HG02938 (cell line): Measurements from ENCODE around the gene PRKN.

Source experiments
- ATAC-seq: cut with Tn5 transposase; IDR thresholded peaks from one replicate; pipeline ENCODE4 v1.9.1; 2021; ENCODE audit warnings: mild to moderate bottlenecking, moderate library complexity; ENCODE audit not compliant: unreplicated experiment

Gene PRKN

GRCh38 chr6:161750686-161751085, 976.9 kb downstream of the PRKN start:
- ATAC-seq, result no peak

DNA sequence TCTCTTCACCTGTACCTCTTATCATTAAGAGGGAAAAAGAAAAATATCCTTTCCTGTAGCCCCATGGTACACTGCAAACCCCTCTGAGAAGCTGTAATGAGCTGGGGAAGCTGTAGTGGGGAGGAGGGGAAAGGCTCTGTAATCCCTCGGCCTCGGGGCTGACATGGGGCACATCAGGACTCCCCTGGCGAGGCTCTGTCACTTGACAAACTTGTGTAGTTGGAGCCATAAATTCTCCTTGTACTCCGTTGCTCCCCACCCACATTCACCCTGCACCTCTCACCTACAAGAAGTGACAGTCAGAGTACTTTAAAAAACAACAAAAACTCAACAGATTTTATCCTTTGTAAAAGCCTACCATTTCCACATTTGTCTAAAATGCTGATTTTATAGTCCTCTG, 978.0 kb downstream of the PRKN start:
- no peak for ATAC-seq

- ATAC-seq, result no peak
Observed at GRCh38 chr6:161748535-161749416, 978.8 kb downstream of the PRKN start.

DNA sequence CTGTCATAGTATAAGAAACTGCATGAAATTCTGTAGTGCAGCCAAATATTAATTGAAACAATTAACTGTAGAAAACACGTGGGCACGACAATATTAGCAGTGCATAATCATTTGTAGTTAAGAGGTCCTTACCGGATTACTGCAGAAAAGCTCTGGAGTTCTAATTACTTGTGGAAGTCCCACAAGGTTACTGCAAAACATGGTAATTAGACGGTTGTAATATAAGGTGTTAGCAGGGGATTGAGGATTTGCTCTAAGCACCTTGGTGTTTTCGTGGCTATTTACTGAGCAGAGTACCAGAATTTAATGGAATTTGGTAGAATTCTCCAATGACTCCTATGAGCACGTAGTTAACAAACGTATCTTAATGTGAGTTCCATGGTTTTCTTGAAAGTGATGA, 980.1 kb downstream of the PRKN start:
- ATAC-seq, result no peak

GRCh38 chr6:161745594-161746141, 981.9 kb downstream of the PRKN start:
- ATAC-seq, result no peak

- ATAC-seq, result no peak
Observed at GRCh38 chr6:161745128-161745527, 982.4 kb downstream of the PRKN start.

GRCh38 chr6:161744211-161745067, 983.1 kb downstream of the PRKN start:
- no peak for ATAC-seq

- ATAC-seq, result no peak
Observed at GRCh38 chr6:161743509-161744178, 983.9 kb downstream of the PRKN start.

GRCh38 chr6:161740486-161740885, 987.1 kb downstream of the PRKN start:
- ATAC-seq, result no peak

- no peak for ATAC-seq
Observed at GRCh38 chr6:161736781-161737292, 990.7 kb downstream of the PRKN start.

DNA sequence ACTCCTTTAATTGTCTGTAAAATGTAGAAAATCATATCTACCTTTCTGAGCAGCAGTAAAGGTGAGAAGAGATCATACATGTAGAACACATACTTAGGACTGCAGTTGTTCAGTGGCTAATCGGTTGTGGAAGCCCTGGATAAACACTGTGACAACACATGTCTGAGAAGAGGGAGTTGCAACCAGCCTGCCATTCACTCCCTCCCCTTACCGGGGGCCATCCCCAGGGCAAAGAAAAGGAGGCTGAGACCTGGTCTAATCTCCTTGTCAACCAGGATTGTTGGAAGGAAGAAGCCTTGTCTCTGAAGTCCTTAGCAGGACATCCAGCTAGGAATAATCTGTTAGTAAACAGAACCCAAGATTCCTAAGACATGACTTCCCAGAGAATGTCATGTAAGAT, 991.2 kb downstream of the PRKN start:
- ATAC-seq, result no peak

DNA sequence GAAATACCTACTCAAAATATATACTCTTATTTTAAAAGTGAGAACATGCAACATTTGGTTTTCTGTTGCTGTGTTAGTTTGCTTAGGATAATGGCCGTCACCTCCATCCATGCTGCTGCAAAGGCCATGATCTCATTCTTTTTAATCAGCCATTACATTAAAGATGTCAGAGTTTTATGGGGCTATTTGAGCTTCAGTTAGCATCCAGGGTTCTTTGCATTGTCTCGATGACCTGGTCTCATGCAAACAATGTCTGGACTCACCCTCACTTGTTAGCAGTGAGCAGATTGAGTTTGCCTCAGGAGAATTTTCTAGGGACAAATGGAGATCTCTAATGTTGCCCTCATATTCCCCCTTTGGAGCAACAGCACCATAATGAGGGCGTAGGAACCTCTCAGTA, 995.0 kb downstream of the PRKN start:
- no peak for ATAC-seq

- ATAC-seq, result no peak
Observed at GRCh38 chr6:161727083-161727833, 1000.3 kb downstream of the PRKN start.

DNA sequence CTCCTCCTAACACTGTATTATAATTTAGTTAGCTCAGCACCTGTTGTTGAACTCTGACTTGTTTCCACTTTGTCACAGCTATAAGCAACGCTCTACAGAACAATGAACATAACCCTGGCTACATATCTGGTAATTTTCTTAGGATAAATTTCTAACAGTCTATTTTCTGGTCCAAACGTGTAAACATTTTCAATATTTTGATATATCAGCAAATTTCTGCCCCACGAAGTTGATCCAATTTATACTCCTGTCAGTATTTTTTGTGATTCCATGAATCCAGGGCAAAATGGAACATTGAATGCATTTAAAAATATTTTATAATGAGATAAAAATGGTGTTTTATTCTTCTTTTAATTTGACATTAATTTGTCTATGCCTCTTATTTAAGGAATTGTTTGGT, 1005.2 kb downstream of the PRKN start:
- no peak for ATAC-seq

- ATAC-seq, result no peak
Observed at GRCh38 chr6:161721511-161721910, 1006.1 kb downstream of the PRKN start.

DNA sequence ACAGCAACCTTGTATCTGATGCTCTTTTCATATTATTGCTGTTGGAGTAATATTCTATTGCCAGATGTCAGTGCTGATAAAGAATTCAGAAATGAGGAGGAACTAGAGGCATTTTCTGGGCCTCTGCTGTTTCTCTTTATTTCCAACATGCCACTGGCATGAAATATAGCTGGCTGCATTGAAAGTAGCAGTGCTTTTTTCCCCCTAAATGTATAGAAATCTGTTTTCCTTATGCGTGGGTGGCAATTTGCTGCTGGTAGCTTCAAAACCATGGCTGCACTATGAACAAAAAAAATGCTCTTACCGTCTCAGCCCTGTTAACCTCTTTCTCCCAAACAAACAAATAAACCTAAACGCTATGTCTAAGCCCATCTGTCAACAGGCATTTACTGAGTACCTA, 1011.4 kb downstream of the PRKN start:
- no peak for ATAC-seq

GRCh38 chr6:161711938-161712337, 1015.6 kb downstream of the PRKN start:
- no peak for ATAC-seq

- ATAC-seq, result no peak
Observed at GRCh38 chr6:161711515-161711914, 1016.1 kb downstream of the PRKN start.

GRCh38 chr6:161710698-161711097, 1016.9 kb downstream of the PRKN start:
- ATAC-seq, result no peak

DNA sequence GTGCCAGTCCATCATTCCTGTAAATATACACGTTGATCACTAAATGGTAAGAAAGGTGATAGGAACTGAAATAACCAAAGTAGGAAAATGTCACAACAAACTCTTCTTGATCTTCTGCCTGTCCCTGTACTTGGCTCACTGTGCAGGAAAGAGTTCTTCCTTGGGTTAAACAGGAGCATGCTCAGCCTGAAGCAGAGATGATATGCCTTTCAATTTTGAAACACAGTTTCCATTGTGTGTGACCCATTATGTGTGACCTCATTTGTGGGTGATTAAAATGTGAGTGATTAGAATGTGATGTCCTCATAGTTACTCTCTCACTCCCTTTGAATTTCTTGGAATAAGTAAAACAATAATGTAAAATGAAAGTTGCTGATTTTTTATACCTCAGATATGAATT, 1026.5 kb downstream of the PRKN start:
- no peak for ATAC-seq
